OCI-LY7 (cell line): ENCODE measurements around the gene TNFAIP8.

Experiments used
- EZH2phosphoT487 ChIP-seq: fragments of 200-600 bp; sonication (generic); IDR thresholded peaks from 2 replicates; pipeline ENCODE4 v1.6.1; 2018; ENCODE audit warnings: low read depth, borderline replicate concordance, mild to moderate bottlenecking, mixed run types, antibody characterized with exemption, low read length, moderate library complexity, mixed read lengths
- TF ChIP-seq, protein P1 (sequence below): fragments of 200-600 bp; sonication (generic); conservative IDR thresholded peaks from 2 replicates; pipeline ENCODE4 v1.5.1; 2014; ENCODE audit warnings: mild to moderate bottlenecking, antibody characterized with exemption, low read length, moderate library complexity, mixed read lengths

DNA sequence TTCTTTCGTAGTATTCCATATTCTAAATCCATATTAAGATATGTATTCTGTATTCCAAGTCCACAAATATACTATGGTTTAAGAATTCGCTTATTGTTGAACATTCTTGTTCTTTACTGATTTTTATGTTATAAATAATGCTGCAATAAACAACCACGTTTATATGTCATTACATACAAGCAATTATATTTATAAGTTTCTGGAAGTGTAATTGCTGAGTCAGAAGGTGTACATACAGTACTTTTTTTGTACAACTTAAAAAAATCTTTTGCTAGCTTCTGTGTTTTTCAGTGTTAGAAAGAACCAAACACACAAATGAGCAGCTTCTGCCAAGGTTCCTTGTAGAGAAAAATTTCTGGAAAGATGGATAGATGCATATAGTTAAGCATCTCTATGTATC, 48.6 kb upstream of the TNFAIP8 start:
- TF ChIP-seq, protein P1, sequence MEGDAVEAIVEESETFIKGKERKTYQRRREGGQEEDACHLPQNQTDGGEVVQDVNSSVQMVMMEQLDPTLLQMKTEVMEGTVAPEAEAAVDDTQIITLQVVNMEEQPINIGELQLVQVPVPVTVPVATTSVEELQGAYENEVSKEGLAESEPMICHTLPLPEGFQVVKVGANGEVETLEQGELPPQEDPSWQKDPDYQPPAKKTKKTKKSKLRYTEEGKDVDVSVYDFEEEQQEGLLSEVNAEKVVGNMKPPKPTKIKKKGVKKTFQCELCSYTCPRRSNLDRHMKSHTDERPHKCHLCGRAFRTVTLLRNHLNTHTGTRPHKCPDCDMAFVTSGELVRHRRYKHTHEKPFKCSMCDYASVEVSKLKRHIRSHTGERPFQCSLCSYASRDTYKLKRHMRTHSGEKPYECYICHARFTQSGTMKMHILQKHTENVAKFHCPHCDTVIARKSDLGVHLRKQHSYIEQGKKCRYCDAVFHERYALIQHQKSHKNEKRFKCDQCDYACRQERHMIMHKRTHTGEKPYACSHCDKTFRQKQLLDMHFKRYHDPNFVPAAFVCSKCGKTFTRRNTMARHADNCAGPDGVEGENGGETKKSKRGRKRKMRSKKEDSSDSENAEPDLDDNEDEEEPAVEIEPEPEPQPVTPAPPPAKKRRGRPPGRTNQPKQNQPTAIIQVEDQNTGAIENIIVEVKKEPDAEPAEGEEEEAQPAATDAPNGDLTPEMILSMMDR = no peak
- no peak for TF ChIP-seq EZH2phosphoT487
